HG03571 (cell line): ENCODE data around the gene MTHFSD.

Experiments
- ATAC-seq: cut with Tn5 transposase; IDR thresholded peaks from one replicate; pipeline ENCODE4 v1.9.1; 2021; ENCODE audit not compliant: unreplicated experiment

MTHFSD gene

GRCh38 chr16:86570558-86571529 is 15.8 kb upstream of the MTHFSD start:
- ATAC-seq, result no peak

- no peak for ATAC-seq
Measured at GRCh38 chr16:86569701-86570447, 14.8 kb upstream of the MTHFSD start.

GRCh38 chr16:86568677-86569623 is 13.9 kb upstream of the MTHFSD start:
- no peak for ATAC-seq

GRCh38 chr16:86567701-86568581 is 12.9 kb upstream of the MTHFSD start:
- no peak for ATAC-seq

- no peak for ATAC-seq
Measured at GRCh38 chr16:86566966-86567700, 12.1 kb upstream of the MTHFSD start.

- no peak for ATAC-seq
Measured at GRCh38 chr16:86566601-86566965, 11.5 kb upstream of the MTHFSD start, which contains the start of gene FOXC2. FOXC2 (plus strand) TSS chr16:86566829; CDS start chr16:86567336, 507 bp downstream.

GRCh38 chr16:86565644-86566511 is 10.8 kb upstream of the MTHFSD start:
- ATAC-seq, result no peak

- ATAC-seq, result no peak
Measured at GRCh38 chr16:86565181-86565631, 10.2 kb upstream of the MTHFSD start.

GRCh38 chr16:86563469-86564345 is 8.7 kb upstream of the MTHFSD start:
- no peak for ATAC-seq

GRCh38 chr16:86562356-86562755 is 7.3 kb upstream of the MTHFSD start:
- ATAC-seq, result no peak

- ATAC-seq, result no peak
Measured at GRCh38 chr16:86559802-86560305, 4.8 kb upstream of the MTHFSD start.

GRCh38 chr16:86558355-86559193 is 3.5 kb upstream of the MTHFSD start:
- no peak for ATAC-seq

- no peak for ATAC-seq
Measured at GRCh38 chr16:86557587-86557986, 2.6 kb upstream of the MTHFSD start.

GRCh38 chr16:86556576-86556975 is 1.5 kb upstream of the MTHFSD start:
- ATAC-seq, result no peak

GRCh38 chr16:86555704-86556075 is 655 bp upstream of the MTHFSD start:
- ATAC-seq, result no peak

GRCh38 chr16:86554599-86554916 is 477 bp downstream of the MTHFSD start:
- ATAC-seq, result no peak
